ENCODE data around the gene RLN3. TPM values are rescaled to one million over a fixed set of nuclear protein-coding genes. Genes with fewer than 3 reads are reported as not detected.

Gene RLN3
- total RNA-seq, 1 donor from 2014 or later, result not detected

DNA sequence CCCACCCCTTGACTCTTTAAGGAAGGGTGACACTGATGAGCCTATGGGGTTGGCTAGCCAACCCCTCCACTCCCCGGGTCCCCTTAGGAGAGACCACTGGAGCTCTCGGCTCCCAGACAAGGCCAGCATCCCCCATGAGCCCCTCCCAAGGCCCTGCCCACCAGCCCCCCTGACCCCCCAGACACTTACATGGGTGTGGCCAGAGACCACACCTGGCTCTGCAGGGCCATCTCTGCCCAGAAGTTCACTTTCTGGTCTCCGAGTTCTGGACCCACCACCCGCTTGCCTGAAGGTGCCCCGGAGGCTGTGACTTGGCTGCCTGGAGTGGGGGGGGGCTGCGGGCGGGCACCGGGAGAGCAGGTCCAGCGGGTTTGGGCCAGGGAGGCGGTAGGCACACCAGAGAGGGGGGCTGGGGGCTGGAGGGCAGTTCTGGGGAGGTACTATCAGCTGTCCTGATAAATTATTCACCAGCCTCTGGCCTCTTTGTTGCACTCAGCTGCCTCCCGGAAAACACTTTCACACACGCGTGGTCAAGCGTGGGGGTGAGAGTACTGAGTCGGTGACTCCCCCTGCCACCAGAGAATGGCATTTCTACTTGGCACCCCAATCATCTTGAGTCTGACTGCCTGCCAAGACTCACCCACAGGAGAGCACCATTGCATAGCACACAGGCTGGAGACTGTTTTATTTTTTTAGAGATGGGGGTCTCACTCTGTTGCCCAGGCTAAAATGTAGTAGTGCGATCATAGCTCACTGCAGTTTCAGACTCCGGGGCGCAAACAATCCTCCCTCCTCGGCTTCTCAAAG, 34.0 kb downstream of the RLN3 start, which contains the start of gene PALM3:
Gene PALM3, minus strand, starts transcription at position 326 of the 807 bp plus-strand sequence. Its CDS starts 96 bp downstream, at position 230.
- no peak for DNase-seq (ENCODE audit: low spot score)
- H3K27ac Mint-ChIP-seq (ENCODE audit: unreplicated experiment), result no peak within 1 kb of the TSS
- H3K36me3 Mint-ChIP-seq (ENCODE audit: low read depth, unreplicated experiment), result no peaks in the 10 kb centered on the region
- H3K27me3 Mint-ChIP-seq (ENCODE audit: unreplicated experiment), result peaks cover 6% of the 10 kb centered on the region
- no peaks in the 10 kb centered on the region for H3K9me3 Mint-ChIP-seq (ENCODE audit: unreplicated experiment)
- TF ChIP-seq, protein P1, sequence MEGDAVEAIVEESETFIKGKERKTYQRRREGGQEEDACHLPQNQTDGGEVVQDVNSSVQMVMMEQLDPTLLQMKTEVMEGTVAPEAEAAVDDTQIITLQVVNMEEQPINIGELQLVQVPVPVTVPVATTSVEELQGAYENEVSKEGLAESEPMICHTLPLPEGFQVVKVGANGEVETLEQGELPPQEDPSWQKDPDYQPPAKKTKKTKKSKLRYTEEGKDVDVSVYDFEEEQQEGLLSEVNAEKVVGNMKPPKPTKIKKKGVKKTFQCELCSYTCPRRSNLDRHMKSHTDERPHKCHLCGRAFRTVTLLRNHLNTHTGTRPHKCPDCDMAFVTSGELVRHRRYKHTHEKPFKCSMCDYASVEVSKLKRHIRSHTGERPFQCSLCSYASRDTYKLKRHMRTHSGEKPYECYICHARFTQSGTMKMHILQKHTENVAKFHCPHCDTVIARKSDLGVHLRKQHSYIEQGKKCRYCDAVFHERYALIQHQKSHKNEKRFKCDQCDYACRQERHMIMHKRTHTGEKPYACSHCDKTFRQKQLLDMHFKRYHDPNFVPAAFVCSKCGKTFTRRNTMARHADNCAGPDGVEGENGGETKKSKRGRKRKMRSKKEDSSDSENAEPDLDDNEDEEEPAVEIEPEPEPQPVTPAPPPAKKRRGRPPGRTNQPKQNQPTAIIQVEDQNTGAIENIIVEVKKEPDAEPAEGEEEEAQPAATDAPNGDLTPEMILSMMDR (IDR thresholded peaks at IDR 0.05; ENCODE audit: unreplicated experiment), result no peak
- no peak within 1 kb of the TSS for H3K4me3 Mint-ChIP-seq (ENCODE audit: unreplicated experiment)
- H3K4me1 Mint-ChIP-seq (ENCODE audit: unreplicated experiment), result peaks cover 8% of the 10 kb centered on the region

DNA sequence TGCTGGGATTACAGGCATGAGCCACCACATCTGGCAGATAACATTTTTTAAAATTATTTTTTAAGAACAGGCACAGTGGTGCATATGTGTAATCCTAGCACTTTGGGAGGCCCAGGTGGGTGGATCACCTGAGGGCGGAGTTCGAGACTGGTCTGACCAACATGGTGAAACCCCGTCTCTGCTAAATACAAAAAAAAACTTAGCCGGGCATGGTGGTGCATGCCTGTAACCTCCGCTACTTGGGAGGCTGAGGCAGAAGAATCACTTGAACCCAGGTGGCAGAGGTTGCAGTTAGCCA, 34.6 kb downstream of the RLN3 start:
- Mint-ChIP-seq H3K27ac (ENCODE audit: unreplicated experiment) (no peak overlapping the region), H3K36me3 (ENCODE audit: low read depth, unreplicated experiment) (no peaks in the 10 kb centered on the region), H3K9me3 (ENCODE audit: unreplicated experiment) (no peaks in the 10 kb centered on the region), H3K4me3 (ENCODE audit: unreplicated experiment) (no peak overlapping the region), H3K27me3 (ENCODE audit: unreplicated experiment) (peaks cover 4% of the 10 kb centered on the region), H3K4me1 (ENCODE audit: unreplicated experiment) (peaks cover 8% of the 10 kb centered on the region)
- no peak for DNase-seq (ENCODE audit: low spot score)
- TF ChIP-seq, protein P1 (IDR thresholded peaks at IDR 0.05; ENCODE audit: unreplicated experiment), result no peak

DNA sequence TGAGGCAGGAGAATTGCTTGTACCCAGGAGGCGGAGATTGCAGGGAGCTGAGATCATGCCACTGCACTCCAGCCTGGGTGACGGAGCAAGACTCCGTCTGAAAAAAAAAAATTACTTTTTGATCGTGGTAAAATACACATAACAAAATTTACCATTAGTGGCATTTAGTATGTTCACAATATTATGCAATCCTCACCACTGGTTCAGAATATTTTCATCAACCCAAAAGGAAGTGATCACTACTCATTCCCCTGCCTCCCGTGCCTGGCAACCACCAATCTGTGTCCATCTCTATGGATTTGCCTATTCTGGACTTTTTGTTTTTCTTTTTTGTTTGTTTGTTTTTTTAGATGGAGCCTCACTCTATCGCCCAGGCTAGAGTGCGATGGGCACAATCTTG, 35.2 kb downstream of the RLN3 start:
- peaks cover 4% of the 10 kb centered on the region for H3K27me3 Mint-ChIP-seq (ENCODE audit: unreplicated experiment)
- no peak for DNase-seq (ENCODE audit: low spot score)
- H3K36me3 Mint-ChIP-seq (ENCODE audit: low read depth, unreplicated experiment), result no peaks in the 10 kb centered on the region
- no peak overlapping the region for H3K27ac Mint-ChIP-seq (ENCODE audit: unreplicated experiment)
- TF ChIP-seq, protein P1 (IDR thresholded peaks at IDR 0.05; ENCODE audit: unreplicated experiment), result no peak
- H3K4me3 Mint-ChIP-seq (ENCODE audit: unreplicated experiment), result no peak overlapping the region
- H3K4me1 Mint-ChIP-seq (ENCODE audit: unreplicated experiment), result peaks cover 8% of the 10 kb centered on the region
- H3K9me3 Mint-ChIP-seq (ENCODE audit: unreplicated experiment), result no peaks in the 10 kb centered on the region

DNA sequence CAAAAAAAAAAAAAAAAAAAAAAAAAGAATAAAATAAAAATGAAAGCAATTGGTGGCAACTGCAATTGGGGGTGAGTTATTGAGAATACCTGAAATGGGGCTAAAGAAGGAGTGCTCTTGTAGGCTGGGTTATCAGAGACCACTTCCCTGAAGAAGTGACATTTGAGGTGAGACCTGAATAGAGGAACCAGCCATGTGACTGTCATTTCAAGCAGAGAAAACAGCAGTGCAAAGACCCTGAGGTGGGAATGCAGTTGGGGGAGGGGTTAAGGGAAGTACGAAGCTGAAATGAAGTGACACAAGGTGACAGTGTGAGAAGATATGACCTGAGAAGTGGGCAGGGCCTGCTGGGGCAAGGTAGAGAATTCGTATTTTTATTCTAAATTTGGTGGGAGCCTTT, 38.2 kb downstream of the RLN3 start:
- Mint-ChIP-seq H3K27me3 (ENCODE audit: unreplicated experiment) (peaks cover 2% of the 10 kb centered on the region), H3K36me3 (ENCODE audit: low read depth, unreplicated experiment) (no peaks in the 10 kb centered on the region), H3K4me1 (ENCODE audit: unreplicated experiment) (no peaks in the 10 kb centered on the region), H3K27ac (ENCODE audit: unreplicated experiment) (no peak overlapping the region), H3K4me3 (ENCODE audit: unreplicated experiment) (no peak overlapping the region), H3K9me3 (ENCODE audit: unreplicated experiment) (no peaks in the 10 kb centered on the region)
- TF ChIP-seq, protein P1 (IDR thresholded peaks at IDR 0.05; ENCODE audit: unreplicated experiment), result no peak
- no peak for DNase-seq (ENCODE audit: low spot score)

DNA sequence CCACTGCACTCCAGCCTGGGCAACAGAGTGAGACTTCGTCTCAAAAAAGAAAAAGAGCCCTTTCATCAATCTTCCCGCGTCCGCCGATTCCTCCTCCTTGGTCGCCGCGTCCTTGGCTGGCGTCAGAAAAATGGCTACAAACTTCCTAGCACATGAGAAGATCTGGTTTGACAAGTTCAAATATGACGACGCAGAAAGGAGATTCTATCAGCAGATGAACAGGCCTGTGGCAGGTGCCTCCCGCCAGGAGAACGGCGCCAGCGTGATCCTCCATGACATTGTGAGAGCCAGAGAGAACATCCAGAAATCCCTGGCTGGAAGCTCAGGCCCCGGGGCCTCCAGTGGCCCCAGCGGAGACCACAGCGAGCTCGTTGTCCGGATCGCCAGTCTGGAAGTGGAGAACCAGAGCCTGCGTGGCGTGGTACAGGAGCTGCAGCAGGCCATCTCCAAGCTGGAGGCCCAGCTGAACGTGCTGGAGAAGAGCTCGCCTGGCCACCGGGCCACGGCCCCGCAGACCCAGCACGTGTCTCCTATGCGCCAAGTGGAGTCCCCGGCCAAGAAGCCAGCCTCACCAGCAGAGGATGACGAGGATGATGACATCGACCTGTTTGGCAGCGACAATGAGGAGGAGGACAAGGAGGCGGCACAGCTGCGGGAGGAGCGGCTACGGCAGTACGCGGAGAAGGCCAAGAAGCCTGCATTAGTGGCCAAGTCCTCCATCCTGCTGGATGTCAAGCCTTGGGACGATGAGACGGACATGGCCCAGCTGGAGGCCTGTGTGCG, 42.5 kb downstream of the RLN3 start:
- TF ChIP-seq, protein P1 (IDR thresholded peaks at IDR 0.05; ENCODE audit: unreplicated experiment), result no peak
- H3K36me3 Mint-ChIP-seq (ENCODE audit: low read depth, unreplicated experiment), result no peaks in the 10 kb centered on the region
- no peak overlapping the region for H3K27ac Mint-ChIP-seq (ENCODE audit: unreplicated experiment)
- peak overlapping the region; percentile 25 for H3K4me3 Mint-ChIP-seq (ENCODE audit: unreplicated experiment)
- no peaks in the 10 kb centered on the region for H3K9me3 Mint-ChIP-seq (ENCODE audit: unreplicated experiment)
- H3K4me1 Mint-ChIP-seq (ENCODE audit: unreplicated experiment), result peaks cover 3% of the 10 kb centered on the region
- no peak for DNase-seq (ENCODE audit: low spot score)
- peaks cover 10% of the 10 kb centered on the region for H3K27me3 Mint-ChIP-seq (ENCODE audit: unreplicated experiment)

All from endothelial cell (in vitro differentiated cells).